Endothelial cell of umbilical vein (primary cell): Measurements from ENCODE around the gene STPG3.

Experiments used
- EZH2 ChIP-seq: IDR thresholded peaks from 2 replicates; pipeline ENCODE4 v1.6.1; 2012; ENCODE audit warnings: borderline replicate concordance, low read depth, mild to moderate bottlenecking, moderate library complexity, low read length, inconsistent platforms; ENCODE audit not compliant: severe bottlenecking
- FOS ChIP-seq: IDR thresholded peaks from 2 replicates; pipeline ENCODE4 v1.6.1; 2011; ENCODE audit warnings: mild to moderate bottlenecking, low read length, moderate library complexity, borderline replicate concordance; ENCODE audit not compliant: insufficient read depth
- POLR2A ChIP-seq: IDR thresholded peaks from 2 replicates; pipeline ENCODE4 v1.6.1; 2012; ENCODE audit warnings: low read depth, mild to moderate bottlenecking, control low read depth, low read length
- POLR2AphosphoS5 ChIP-seq: IDR thresholded peaks from 2 replicates; pipeline ENCODE4 v1.6.1; 2012; ENCODE audit warnings: low read depth, mild to moderate bottlenecking, control low read depth, low read length, moderate library complexity; ENCODE audit not compliant: insufficient read depth
- TF ChIP-seq, protein P1 (sequence below): IDR thresholded peaks from 2 replicates; pipeline ENCODE4 v1.6.1; 2011; ENCODE audit not compliant: insufficient read depth, insufficient read length
- TF ChIP-seq, protein P2 (sequence below), 2 donors: IDR thresholded peaks; 1 replicate in 1 of 2; 2 replicates in 1 of 2; pipeline ENCODE4 v1.5.1; 2011; ENCODE audit warnings: low read length in 2 of 2, mild to moderate bottlenecking in 2 of 2, moderate library complexity in 2 of 2, control low read depth in 1 of 2, inconsistent platforms in 1 of 2, low read depth in 1 of 2; ENCODE audit not compliant: insufficient read depth in 1 of 2; ENCODE audit errors: extremely low read depth in 1 of 2

DNA sequence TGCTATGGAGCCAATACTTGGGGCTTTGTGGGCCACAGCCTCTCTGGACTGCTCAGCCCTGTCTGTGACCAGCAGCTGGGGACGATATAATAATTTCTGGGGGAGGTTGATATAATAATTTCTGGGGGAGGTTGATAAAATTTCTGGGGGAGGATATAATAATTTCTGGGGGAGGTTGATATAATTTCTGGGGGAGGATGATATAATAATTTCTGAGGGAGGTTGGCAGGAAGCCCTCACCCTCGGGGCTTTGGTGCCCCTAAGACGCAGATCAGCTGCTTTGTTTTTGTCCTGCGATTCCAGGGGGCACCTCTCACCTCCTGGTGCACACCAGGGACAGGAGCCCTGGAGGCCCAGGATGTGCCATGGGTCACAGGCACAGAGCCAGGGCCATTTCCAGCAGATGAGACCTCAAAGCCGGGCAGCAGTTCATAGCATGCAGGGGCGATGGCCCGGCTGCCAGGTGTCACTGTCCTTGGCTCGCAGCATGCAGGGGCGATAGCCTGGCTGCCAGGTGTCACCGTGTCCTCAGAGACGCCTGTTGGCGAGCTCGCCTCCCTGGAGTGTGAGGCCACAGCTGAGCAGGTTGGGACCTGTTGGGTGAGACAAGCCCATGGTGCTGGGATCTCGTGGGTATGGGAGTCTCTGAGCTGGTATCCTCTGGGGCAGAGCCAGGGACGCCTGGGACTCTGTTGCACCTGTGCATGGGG is 22.7 kb downstream of the STPG3 start:
- TF ChIP-seq, protein P1, sequence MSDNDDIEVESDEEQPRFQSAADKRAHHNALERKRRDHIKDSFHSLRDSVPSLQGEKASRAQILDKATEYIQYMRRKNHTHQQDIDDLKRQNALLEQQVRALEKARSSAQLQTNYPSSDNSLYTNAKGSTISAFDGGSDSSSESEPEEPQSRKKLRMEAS: no peak
- TF ChIP-seq, protein P2, sequence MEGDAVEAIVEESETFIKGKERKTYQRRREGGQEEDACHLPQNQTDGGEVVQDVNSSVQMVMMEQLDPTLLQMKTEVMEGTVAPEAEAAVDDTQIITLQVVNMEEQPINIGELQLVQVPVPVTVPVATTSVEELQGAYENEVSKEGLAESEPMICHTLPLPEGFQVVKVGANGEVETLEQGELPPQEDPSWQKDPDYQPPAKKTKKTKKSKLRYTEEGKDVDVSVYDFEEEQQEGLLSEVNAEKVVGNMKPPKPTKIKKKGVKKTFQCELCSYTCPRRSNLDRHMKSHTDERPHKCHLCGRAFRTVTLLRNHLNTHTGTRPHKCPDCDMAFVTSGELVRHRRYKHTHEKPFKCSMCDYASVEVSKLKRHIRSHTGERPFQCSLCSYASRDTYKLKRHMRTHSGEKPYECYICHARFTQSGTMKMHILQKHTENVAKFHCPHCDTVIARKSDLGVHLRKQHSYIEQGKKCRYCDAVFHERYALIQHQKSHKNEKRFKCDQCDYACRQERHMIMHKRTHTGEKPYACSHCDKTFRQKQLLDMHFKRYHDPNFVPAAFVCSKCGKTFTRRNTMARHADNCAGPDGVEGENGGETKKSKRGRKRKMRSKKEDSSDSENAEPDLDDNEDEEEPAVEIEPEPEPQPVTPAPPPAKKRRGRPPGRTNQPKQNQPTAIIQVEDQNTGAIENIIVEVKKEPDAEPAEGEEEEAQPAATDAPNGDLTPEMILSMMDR (IDR thresholded peaks at IDR 0.05; ENCODE audit: extremely low read depth in 1 of 2, insufficient read depth in 1 of 2, low read depth in 1 of 2, low read length in 2 of 2): no peak
- no peak for TF ChIP-seq POLR2AphosphoS5
- no peak for TF ChIP-seq EZH2
- TF ChIP-seq POLR2A: no peak
- TF ChIP-seq FOS: no peak
